Upper lobe of left lung (tissue), 4 donors: ENCODE data around the gene HK2.

Source experiments
- POLR2AphosphoS5 ChIP-seq, 2 donors: sonication (generic); formaldehyde crosslinking; IDR thresholded peaks; one replicate each; pipeline ENCODE4 v1.5.1; 2017; ENCODE audit warnings: antibody characterized with exemption in 2 of 2
- TF ChIP-seq, protein P1 (sequence below), 6 experiments: fragments of 450-650 bp in 4 of 6; fragments of 200-600 bp in 2 of 6; sonication (generic) in 2 of 6; IDR thresholded peaks; one replicate each; pipeline ENCODE4 v1.5.1; 2016 to 2019; ENCODE audit warnings: antibody characterized with exemption in 6 of 6

DNA sequence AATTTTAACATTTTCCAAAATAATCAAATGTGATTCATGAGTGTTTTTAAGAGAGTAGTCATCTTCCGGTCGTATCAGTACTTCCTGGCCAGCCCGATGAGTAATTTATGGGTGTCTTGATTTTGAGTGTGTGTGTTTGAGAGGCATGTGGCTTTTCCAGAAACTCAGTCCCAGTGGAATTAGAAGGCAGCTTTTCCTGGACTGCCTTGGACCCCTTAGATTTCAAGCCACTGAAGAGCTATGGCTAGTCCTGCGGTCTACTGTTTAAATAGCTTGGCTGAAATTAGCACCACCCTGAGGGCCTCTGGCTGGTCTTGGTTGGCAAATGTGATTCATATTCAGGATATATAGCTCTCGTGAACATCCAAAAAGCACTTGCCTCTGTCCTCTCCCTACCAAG lies 59.4 kb downstream of the HK2 start:
- TF ChIP-seq, protein P1, sequence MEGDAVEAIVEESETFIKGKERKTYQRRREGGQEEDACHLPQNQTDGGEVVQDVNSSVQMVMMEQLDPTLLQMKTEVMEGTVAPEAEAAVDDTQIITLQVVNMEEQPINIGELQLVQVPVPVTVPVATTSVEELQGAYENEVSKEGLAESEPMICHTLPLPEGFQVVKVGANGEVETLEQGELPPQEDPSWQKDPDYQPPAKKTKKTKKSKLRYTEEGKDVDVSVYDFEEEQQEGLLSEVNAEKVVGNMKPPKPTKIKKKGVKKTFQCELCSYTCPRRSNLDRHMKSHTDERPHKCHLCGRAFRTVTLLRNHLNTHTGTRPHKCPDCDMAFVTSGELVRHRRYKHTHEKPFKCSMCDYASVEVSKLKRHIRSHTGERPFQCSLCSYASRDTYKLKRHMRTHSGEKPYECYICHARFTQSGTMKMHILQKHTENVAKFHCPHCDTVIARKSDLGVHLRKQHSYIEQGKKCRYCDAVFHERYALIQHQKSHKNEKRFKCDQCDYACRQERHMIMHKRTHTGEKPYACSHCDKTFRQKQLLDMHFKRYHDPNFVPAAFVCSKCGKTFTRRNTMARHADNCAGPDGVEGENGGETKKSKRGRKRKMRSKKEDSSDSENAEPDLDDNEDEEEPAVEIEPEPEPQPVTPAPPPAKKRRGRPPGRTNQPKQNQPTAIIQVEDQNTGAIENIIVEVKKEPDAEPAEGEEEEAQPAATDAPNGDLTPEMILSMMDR (IDR thresholded peaks at IDR 0.05), result no peak
- no peak for TF ChIP-seq POLR2AphosphoS5 (IDR thresholded peaks at IDR 0.05)
